ENCODE results near the gene BCAR1.

- TF ChIP-seq POLR2A (IDR thresholded peaks at IDR 0.05) (no peak), CTCF (IDR thresholded peaks at IDR 0.05) (no peak), EP300 (IDR thresholded peaks at IDR 0.05; ENCODE audit: low read depth) (no peak), POLR2AphosphoS5 (IDR thresholded peaks at IDR 0.05) (no peak)
Observed at GRCh38 chr16:75188832-75189477, 62.5 kb downstream of the BCAR1 start.

Measured in transverse colon (tissue), 4 donors.